ENCODE measurements around the gene TRAPPC6A. TPM values are rescaled to one million over a fixed set of nuclear protein-coding genes. Genes with fewer than 3 reads are reported as not detected.

TRAPPC6A gene
- total RNA-seq, 1 experiment from 2014 or later, result 26.9 TPM

- intact Hi-C loops (cut with micrococcal nuclease), result no loop called here
- no peaks in the 10 kb centered on the region for H3K36me3 ChIP-seq (ENCODE audit: control insufficient read depth in 1 of 2, insufficient read depth in 2 of 2, low read length in 2 of 2)
- ChIA-PET POLR2A (no interaction called here), RAD21 (ENCODE audit: low non-redundant PET in 1 of 2, low total read pairs in 2 of 2, uncharacterized antibody in 2 of 2, unreplicated experiment in 2 of 2) (no interaction called here), CTCF (no interaction called here)
- no peaks in the 10 kb centered on the region for H3K9me3 ChIP-seq (ENCODE audit: control insufficient read depth in 1 of 2, insufficient read depth in 1 of 2, low read depth in 1 of 2, low read length in 2 of 2)
- peaks cover 79% of the 10 kb centered on the region for H3K79me2 ChIP-seq (ENCODE audit: insufficient read depth, low read length)
- no peaks in the 10 kb centered on the region for H3K9me2 ChIP-seq (ENCODE audit: insufficient read depth)
- no peak for ATAC-seq
- no peak overlapping the region for H2AFZ ChIP-seq (ENCODE audit: low read depth, low read length, poor library complexity, severe bottlenecking)
- no peak for DNase-seq (ENCODE audit: low read depth, low spot score)
- H3K4me2 ChIP-seq (ENCODE audit: low read length), result no peak overlapping the region
- no TSS peak for BruUV-seq (replicated peaks)
- no peak overlapping the region for H3K9ac ChIP-seq (ENCODE audit: low read length)
- peaks cover 4 to 9% of the 10 kb centered on the region in 2 experiments; a peak in 3 of 4 replicates for H3K4me1 ChIP-seq (ENCODE audit: control insufficient read depth in 1 of 2, insufficient read depth in 2 of 2, low read length in 2 of 2)
- no peak for TF ChIP-seq FOSL1 (IDR thresholded peaks at IDR 0.05; ENCODE audit: low read depth)
- no peak for TF ChIP-seq POLR2A (IDR thresholded peaks at IDR 0.05; ENCODE audit: borderline replicate concordance, extremely low read depth, insufficient read depth, insufficient read length)
- TF ChIP-seq YY1 (IDR thresholded peaks at IDR 0.05; ENCODE audit: extremely low read depth, insufficient replicate concordance, low read depth, low read length), result no peak
- TF ChIP-seq JUND (IDR thresholded peaks at IDR 0.05), result no peak
- TF ChIP-seq SIN3A (IDR thresholded peaks at IDR 0.05; ENCODE audit: low read depth), result no peak
- no peak for TF ChIP-seq EGR1 (IDR thresholded peaks at IDR 0.05; ENCODE audit: low read depth)
- no peak for TF ChIP-seq ZNF274 (IDR thresholded peaks at IDR 0.05; ENCODE audit: low read depth, low read length)
- no peak for TF ChIP-seq SP1 (IDR thresholded peaks at IDR 0.05; ENCODE audit: low read depth)
- no peak for TF ChIP-seq ATF3 (IDR thresholded peaks at IDR 0.05)
- no peak for TF ChIP-seq RAD21 (IDR thresholded peaks at IDR 0.05; ENCODE audit: low read depth)
- no peak for TF ChIP-seq CBX3 (IDR thresholded peaks at IDR 0.05; ENCODE audit: low read depth)
- TF ChIP-seq EZH2phosphoT487 (IDR thresholded peaks at IDR 0.05; ENCODE audit: borderline replicate concordance), result no peak
- no peak for TF ChIP-seq REST (IDR thresholded peaks at IDR 0.05; ENCODE audit: low read depth)
- no peak for TF ChIP-seq CTCF (IDR thresholded peaks at IDR 0.05 in 2 of 3, conservative IDR thresholded peaks at IDR 0.05 in 1 of 3; ENCODE audit: borderline replicate concordance in 1 of 3, insufficient read depth in 1 of 3, low read depth in 2 of 3, low read length in 2 of 3)
- no peak for TF ChIP-seq POLR2AphosphoS5 (IDR thresholded peaks at IDR 0.05; ENCODE audit: low read depth, low read length)
- TF ChIP-seq SRF (IDR thresholded peaks at IDR 0.05; ENCODE audit: low read depth), result no peak
- no peak for TF ChIP-seq ZBTB33 (IDR thresholded peaks at IDR 0.05; ENCODE audit: extremely low read depth, insufficient replicate concordance, low read length)
- TF ChIP-seq MAX (IDR thresholded peaks at IDR 0.05), result no peak
- H3K4me3 ChIP-seq (replicated peaks in 1 of 2; ENCODE audit: low read depth in 1 of 2, low read length in 2 of 2), result no peak overlapping the region
- no peaks in the 10 kb centered on the region for H4K20me1 ChIP-seq (ENCODE audit: insufficient read depth)
- H3K27me3 ChIP-seq (ENCODE audit: insufficient read depth, low read length), result no peaks in the 10 kb centered on the region
- H3K27ac ChIP-seq (ENCODE audit: low read depth, low read length), result no peak overlapping the region
Observed at GRCh38 chr19:45118106-45118505, 59.9 kb downstream of the TRAPPC6A start.
